ENCODE data around the gene MRPS17. TPM values are rescaled to one million over a fixed set of nuclear protein-coding genes. Genes with fewer than 3 reads are reported as not detected.

The MRPS17 gene
- total and polyA plus RNA-seq, 9 of the 15 experiments (the other 6 are each of a cell fraction or from before 2014, with no cell fraction given) = 25.9 to 99.3 (median 43.9) TPM

DNA sequence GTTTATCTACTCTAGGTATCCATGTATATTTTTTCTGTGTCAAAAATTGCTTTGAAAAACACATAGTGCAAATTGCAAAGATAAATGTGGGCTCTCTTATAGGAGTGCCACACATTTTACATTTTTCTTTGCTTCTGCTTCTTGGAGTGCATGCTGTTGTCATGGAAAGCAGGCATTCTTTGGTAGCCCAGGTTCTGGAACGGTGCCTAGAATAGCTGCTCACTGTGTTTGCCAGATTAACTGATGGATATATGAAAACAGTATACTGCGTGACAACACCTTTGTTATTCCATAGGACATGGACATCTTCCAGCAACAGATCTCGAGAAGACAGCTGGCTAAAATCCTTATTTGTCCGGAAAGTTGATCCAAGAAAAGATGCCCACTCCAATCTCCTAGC, 26.2 kb downstream of the MRPS17 start:
- 89% methylated on average over 4 of the region's 4 CpGs for WGBS (ENCODE audit: insufficient coverage, low coverage, missing lambda C conversion rate)
- H3K4me2 ChIP-seq (ENCODE audit: insufficient read depth, low read length) = no peak overlapping the region
- no peak overlapping the region for H3K27ac ChIP-seq (ENCODE audit: extremely low read depth, low read depth, low read length)
- no peaks in the 10 kb centered on the region for H3K4me1 ChIP-seq (replicated peaks in 1 of 2; ENCODE audit: control insufficient read depth in 2 of 2, insufficient read depth in 2 of 2, low read length in 2 of 2)
- intact Hi-C loops (cut with micrococcal nuclease) = no loop called here
- CTCF ChIA-PET (ENCODE audit: low intra/inter-chr PET ratio) = no interaction called here
- H3K36me3 ChIP-seq (ENCODE audit: control insufficient read depth, insufficient read depth, low read length) = peaks cover 48% of the 10 kb centered on the region
- in situ Hi-C loops (cut with MboI) = no loop called here
- ATAC-seq (no peak), DNase-seq (ENCODE audit: extremely low read depth in 1 of 4, low spot score in 3 of 4) (no peak), FAIRE-seq (no peak)
- no peak overlapping the region for H2AFZ ChIP-seq (ENCODE audit: low read depth, low read length)
- no peaks in the 10 kb centered on the region for H3K27me3 ChIP-seq (ENCODE audit: control insufficient read depth in 2 of 2, insufficient read depth in 2 of 2, low read length in 2 of 2)
- H3K79me2 ChIP-seq (ENCODE audit: control insufficient read depth, insufficient read depth, low read length) = peaks cover 9% of the 10 kb centered on the region; the same call in 1 of the 3 replicates
- BruUV-seq (replicated peaks) = no TSS peak
- no peak overlapping the region for H3K9ac ChIP-seq (ENCODE audit: insufficient read depth in 1 of 2, low read depth in 2 of 2, low read length in 2 of 2)
- no peaks in the 10 kb centered on the region for H3K9me1 ChIP-seq (ENCODE audit: control insufficient read depth, insufficient read depth, low read length)
- TF ChIP-seq ZBTB1 (CRISPR knock-in tag; IDR thresholded peaks at IDR 0.05; ENCODE audit: borderline replicate concordance, low read depth) (no peak), KLF13 (tag; IDR thresholded peaks at IDR 0.05; ENCODE audit: borderline replicate concordance, low read depth) (no peak), CGGBP1 (CRISPR knock-in tag; IDR thresholded peaks at IDR 0.05) (no peak), POLR2H (tag; IDR thresholded peaks at IDR 0.05; ENCODE audit: low read depth) (no peak), TFAP4 (CRISPR knock-in tag; IDR thresholded peaks at IDR 0.05; ENCODE audit: borderline replicate concordance) (no peak), NR2C2 (CRISPR knock-in tag; IDR thresholded peaks at IDR 0.05) (no peak), NR2C2 (tag; IDR thresholded peaks at IDR 0.05) (no peak), TBL1XR1 (IDR thresholded peaks at IDR 0.05; ENCODE audit: low read length in 2 of 2) (no peak), HMGN3 (IDR thresholded peaks at IDR 0.05; ENCODE audit: borderline replicate concordance, extremely low read depth, insufficient read length, low read depth, low read length) (no peak), TAF9B (IDR thresholded peaks at IDR 0.05; ENCODE audit: partially characterized antibody) (no peak), HLTF (IDR thresholded peaks at IDR 0.05) (no peak), BRD9 (IDR thresholded peaks at IDR 0.05; ENCODE audit: low read depth, partially characterized antibody) (no peak), KDM1A (IDR thresholded peaks at IDR 0.05) (no peak), STAT5A (IDR thresholded peaks at IDR 0.05; ENCODE audit: borderline replicate concordance, low read length) (no peak), ZNF23 (CRISPR knock-in tag; IDR thresholded peaks at IDR 0.05) (no peak), ZKSCAN8 (CRISPR knock-in tag; IDR thresholded peaks at IDR 0.05) (no peak), XRCC5 (IDR thresholded peaks at IDR 0.05; ENCODE audit: low read depth, low read length) (no peak)
- TF ChIP-seq, protein P1, sequence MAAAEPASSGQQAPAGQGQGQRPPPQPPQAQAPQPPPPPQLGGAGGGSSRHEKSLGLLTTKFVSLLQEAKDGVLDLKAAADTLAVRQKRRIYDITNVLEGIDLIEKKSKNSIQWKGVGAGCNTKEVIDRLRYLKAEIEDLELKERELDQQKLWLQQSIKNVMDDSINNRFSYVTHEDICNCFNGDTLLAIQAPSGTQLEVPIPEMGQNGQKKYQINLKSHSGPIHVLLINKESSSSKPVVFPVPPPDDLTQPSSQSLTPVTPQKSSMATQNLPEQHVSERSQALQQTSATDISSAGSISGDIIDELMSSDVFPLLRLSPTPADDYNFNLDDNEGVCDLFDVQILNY (CRISPR knock-in tag; IDR thresholded peaks at IDR 0.05) = no peak
- POLR2A ChIA-PET = interaction anchor here (1.2 kb wide), 1 partner anchor 8 kb away, joined by 3 read pairs; no protein-coding TSS in a partner anchor
- no peak overlapping the region for H3K4me3 ChIP-seq
- H3K9me3 ChIP-seq (replicated peaks; ENCODE audit: control insufficient read depth, insufficient read depth, low read depth, low read length) = no peaks in the 10 kb centered on the region
- H4K20me1 ChIP-seq (replicated peaks; ENCODE audit: control insufficient read depth, insufficient read depth, low read length) = no peaks in the 10 kb centered on the region; the same call in 1 of the 2 replicates
